Limb (tissue), 2 donors: ENCODE data around the gene DSCAM.
A peak's percentile ranks its signal among the peaks of the same experiment; 100 is the strongest.

Source experiments
- DNase-seq, 2 donors: peaks; one replicate each; pipeline ENCODE4 v3.0.0-alpha.2; 2016; ENCODE audit errors: extremely low spot score in 2 of 2

Gene DSCAM

GRCh38 chr21:40615505-40616376, 231.2 kb downstream of the DSCAM start:
- DNase-seq, result no peak

- no peak for DNase-seq
Measured at GRCh38 chr21:40613546-40614030, 233.4 kb downstream of the DSCAM start.

GRCh38 chr21:40610345-40610744, 236.6 kb downstream of the DSCAM start:
- DNase-seq, result no peak

- no peak for DNase-seq
Measured at GRCh38 chr21:40606341-40606740, 240.6 kb downstream of the DSCAM start.

GRCh38 chr21:40605094-40605493, 241.9 kb downstream of the DSCAM start:
- no peak for DNase-seq

GRCh38 chr21:40603774-40604173, 243.2 kb downstream of the DSCAM start:
- DNase-seq, result no peak

GRCh38 chr21:40602080-40602479, 244.9 kb downstream of the DSCAM start:
- DNase-seq, result no peak

GRCh38 chr21:40595806-40596205, 251.2 kb downstream of the DSCAM start:
- DNase-seq, result no peak

- DNase-seq, result no peak
Measured at GRCh38 chr21:40587736-40588346, 259.1 kb downstream of the DSCAM start.

- DNase-seq, result no peak
Measured at GRCh38 chr21:40586575-40586974, 260.4 kb downstream of the DSCAM start.

DNA sequence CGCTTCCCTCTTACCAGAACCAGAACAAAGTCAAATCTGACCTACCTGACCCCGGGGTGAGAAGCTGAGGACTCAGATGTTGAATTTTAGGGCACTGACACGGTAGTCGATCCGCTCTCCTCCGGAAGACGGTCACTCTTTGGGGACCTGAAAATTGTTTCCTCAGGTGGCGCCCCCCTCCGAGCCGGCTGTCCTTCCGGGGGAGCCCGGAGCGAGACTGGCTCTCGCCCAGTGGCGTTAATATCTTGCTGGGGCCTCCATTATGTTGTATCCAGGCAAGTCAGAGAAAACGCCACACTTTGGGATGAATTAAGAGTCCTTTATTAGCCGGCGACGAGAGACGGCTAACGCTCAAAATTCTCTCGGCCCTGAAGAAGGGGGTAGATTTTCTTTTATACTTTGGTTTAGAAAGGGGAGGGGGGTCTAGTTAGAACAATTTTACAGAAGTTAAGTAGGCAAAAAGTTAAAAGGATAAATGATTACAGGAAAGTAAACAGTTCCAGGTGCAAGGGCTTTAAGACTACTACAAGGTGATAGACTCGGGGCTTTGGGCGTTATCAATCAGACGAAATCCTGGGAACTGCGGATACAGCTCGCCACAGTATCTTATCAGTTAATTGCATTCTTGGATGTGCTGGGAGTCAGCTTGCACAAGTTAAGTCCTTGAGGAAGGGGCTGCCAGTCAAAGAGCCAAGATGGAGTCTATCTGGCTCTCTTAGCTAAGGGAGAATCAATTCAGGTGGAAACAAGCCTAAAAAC, 269.5 kb downstream of the DSCAM start:
- no peak for DNase-seq

DNA sequence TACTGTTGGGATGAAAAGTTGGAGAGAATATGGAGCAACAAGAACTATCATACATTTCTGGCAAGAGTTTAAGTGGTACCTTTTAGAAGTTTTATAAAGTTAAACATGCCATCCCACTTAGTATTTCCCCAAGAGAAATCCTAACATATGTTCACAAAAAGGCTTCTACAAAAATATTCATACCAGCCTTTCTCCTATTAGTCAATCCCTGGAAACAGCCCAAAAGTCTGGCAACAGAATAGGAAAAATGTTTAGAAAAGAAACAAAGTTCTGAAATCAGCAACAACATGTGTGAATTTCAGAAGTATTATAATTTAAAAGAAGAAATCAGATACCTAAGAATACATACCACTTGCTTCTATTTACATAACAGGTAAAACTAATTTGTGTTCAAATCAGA, 271.0 kb downstream of the DSCAM start:
- DNase-seq, result no peak

DNA sequence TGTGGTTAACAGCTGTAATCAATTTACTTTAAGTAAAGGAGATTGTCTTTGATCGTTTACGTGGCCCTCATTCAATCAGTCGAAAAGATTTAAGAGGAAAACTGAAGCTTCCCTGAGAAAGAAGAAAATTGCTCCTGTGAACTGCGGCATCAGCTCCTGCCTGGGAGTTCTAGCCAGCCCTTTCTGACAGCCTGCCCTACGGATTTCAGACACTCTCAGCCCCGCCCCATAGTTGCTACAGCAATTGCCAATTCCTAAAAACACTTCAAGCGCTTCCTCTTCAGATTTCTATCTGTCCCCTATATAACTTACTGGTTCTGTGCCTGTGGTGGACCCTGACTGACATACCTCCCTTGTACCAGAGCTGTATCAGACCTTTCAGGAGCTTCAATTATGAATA, 277.6 kb downstream of the DSCAM start:
- DNase-seq, result peak in 1 of 2 donors; percentile 26

DNA sequence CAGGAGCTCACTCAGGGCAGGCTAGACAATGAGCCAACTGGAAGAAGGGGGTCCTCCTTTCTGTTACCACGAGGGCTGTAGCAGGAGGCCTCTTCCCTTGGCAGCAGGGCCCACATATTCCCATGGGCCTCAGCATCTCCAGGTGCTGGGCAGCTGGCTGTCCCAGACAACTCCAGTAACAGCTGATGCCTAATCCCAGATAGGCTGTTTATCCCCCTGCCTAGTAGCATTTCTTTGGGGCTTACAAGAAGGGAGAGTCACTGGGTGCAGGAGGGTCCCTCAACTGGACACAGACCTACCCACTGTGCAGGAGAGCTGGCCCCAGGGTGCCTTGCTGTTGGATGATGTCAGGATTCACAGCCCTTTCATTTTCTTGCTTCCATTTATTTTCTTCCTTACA, 278.2 kb downstream of the DSCAM start:
- DNase-seq, result peak in 1 of 2 donors; percentile 49

- no peak for DNase-seq
Measured at GRCh38 chr21:40567501-40567900, 279.5 kb downstream of the DSCAM start.

GRCh38 chr21:40566486-40566885, 280.5 kb downstream of the DSCAM start:
- DNase-seq, result no peak

DNA sequence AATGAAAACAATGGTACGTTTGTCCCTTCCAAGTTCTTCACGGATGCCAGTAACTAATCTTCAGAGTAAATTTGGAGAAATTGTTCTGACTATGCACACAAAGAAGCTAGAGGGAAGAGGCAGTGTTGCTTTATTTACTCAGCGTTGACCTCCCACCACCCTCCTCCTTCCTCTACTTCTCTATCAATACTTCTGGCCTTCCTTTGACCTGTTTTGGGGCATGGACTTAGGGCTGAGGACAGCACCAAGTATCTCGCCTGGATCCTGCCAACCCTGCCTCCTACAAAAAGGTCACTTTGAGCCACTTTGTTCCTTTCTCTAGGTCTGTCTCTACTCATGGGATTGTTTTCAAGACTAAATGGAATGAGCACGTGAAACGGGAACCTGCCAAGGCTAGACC, 282.6 kb downstream of the DSCAM start:
- DNase-seq, result no peak

DNA sequence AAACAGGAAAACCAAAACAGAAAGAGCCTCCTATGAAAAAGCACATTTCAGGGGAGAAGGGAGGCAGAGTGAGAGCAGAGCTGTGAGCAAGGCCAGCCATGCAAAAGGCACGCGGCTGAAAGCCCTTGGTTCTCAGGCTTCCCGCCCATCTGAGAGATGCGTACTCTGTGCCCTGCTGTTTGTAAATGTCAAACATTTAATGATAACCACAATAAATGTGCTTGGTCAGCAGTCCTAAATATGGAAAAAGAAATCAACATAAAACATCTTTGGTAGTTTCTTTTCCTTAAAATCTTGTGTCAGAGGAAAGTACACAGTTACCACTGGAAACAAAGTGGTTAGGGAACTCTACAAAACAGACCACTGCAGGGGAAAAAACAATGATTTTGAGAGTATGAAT, 283.1 kb downstream of the DSCAM start:
- no peak for DNase-seq

DNA sequence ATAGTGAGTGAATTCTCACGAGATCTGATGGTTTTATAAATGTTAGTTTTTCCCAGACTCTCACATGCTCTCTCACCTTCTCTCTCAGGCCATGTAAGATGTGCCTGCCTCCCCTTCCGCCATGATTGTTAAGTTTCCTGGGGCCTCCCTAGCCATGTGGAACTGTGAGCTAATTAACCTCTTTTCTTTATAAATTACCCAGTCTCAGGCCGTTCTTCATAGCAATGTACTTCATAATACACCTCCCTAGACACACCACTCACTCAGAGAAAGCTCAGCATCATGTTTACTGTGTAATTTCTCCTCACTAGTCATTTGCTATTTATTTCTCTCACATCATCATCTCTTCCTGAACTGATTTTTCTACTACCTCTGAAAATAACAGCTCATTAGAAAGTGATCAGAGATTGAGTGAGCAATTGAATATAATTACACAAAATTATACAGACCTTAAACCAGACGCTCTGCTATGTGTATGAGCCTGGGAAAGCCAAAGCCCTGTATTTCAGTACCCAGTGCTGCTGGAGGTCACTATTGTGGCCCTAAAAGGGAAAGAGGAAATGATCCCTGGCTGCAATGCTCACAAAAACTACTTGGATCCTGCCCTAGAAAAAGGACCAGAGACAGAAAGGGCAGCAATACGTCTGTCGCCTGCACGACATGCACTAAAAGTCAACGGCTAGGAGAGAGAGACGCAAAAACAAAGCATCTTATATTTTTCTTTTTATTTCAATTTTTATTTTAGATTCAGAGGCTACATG, 284.5 kb downstream of the DSCAM start:
- DNase-seq, result no peak

GRCh38 chr21:40556442-40556968, 290.5 kb downstream of the DSCAM start:
- no peak for DNase-seq

GRCh38 chr21:40555021-40555528, 291.9 kb downstream of the DSCAM start:
- no peak for DNase-seq
